K562 (cell line): ENCODE results near the gene KHSRP. TPM values are rescaled to one million over a fixed set of nuclear protein-coding genes. Genes with fewer than 3 reads are reported as not detected.
A peak's percentile ranks its signal among the peaks of the same experiment; 100 is the strongest.

ENCODE experiments used
- ATF3 ChIP-seq, 2 experiments: fragments of 450-650 bp in 1 of 2; sonication (generic) in 1 of 2; formaldehyde crosslinking in 1 of 2; IDR thresholded peaks in 1 of 2; conservative IDR thresholded peaks in 1 of 2; 2 replicates each; pipeline versions ENCODE4 v1.6.1 to v1.8.1; 2016 to 2023; ENCODE audit warnings: mild to moderate bottlenecking in 2 of 2, moderate library complexity in 2 of 2, inconsistent platforms in 1 of 2, missing genetic modification reagents in 1 of 2
- DNMT1 ChIP-seq: fragments of 450-650 bp; IDR thresholded peaks from 2 replicates; pipeline ENCODE4 v1.6.1; 2016; ENCODE audit warnings: antibody characterized with exemption, mild to moderate bottlenecking
- KAT2B ChIP-seq: IDR thresholded peaks from one replicate; pipeline ENCODE4 v1.6.1; 2012; ENCODE audit warnings: low read depth, mild to moderate bottlenecking, control low read depth, inconsistent platforms, low read length, moderate library complexity
- MCM2 ChIP-seq: fragments of 450-650 bp; IDR thresholded peaks from 2 replicates; pipeline ENCODE4 v1.6.1; 2017; ENCODE audit warnings: low read depth, mild to moderate bottlenecking
- MTA1 ChIP-seq: fragments of 450-650 bp; IDR thresholded peaks from 2 replicates; pipeline ENCODE4 v1.6.1; 2017; ENCODE audit warnings: borderline replicate concordance
- NFYB ChIP-seq: IDR thresholded peaks from 2 replicates; pipeline ENCODE4 v1.6.1; 2011; ENCODE audit warnings: mild to moderate bottlenecking, moderate library complexity; ENCODE audit not compliant: insufficient read length; ENCODE audit errors: extremely low read depth
- SAP30 ChIP-seq: fragments of 200-600 bp; sonication (generic); IDR thresholded peaks from 2 replicates; pipeline ENCODE4 v1.6.1; 2012; ENCODE audit warnings: borderline replicate concordance, low read depth, mild to moderate bottlenecking, moderate library complexity, low read length, control low read depth, inconsistent platforms; ENCODE audit not compliant: insufficient read depth, poor library complexity, severe bottlenecking
- SFPQ ChIP-seq: fragments of 200-400 bp; formaldehyde crosslinking; IDR thresholded peaks from 2 replicates; pipeline ENCODE4 v1.6.1; 2017; ENCODE audit warnings: mild to moderate bottlenecking, low read depth, low read length, moderate library complexity
- SMARCE1 ChIP-seq: fragments of 450-650 bp; IDR thresholded peaks from 2 replicates; pipeline ENCODE4 v1.7.1; 2016; ENCODE audit warnings: mild to moderate bottlenecking
- SREBF1 ChIP-seq: fragments of 150-350 bp; IDR thresholded peaks from 2 replicates; pipeline ENCODE4 v1.6.1; 2014; ENCODE audit warnings: antibody characterized with exemption, low read depth, low read length, borderline replicate concordance
- TAF15 ChIP-seq: fragments of 200-400 bp; formaldehyde crosslinking; IDR thresholded peaks from 2 replicates; pipeline ENCODE4 v1.6.1; 2017; ENCODE audit warnings: mild to moderate bottlenecking, low read depth, low read length, moderate library complexity
- TFAP4 ChIP-seq: sonication (generic); formaldehyde crosslinking; IDR thresholded peaks from 2 replicates; pipeline ENCODE4 v1.8.0; 2022; ENCODE audit warnings: missing genetic modification reagents, mild to moderate bottlenecking, moderate library complexity, borderline replicate concordance
- YBX1 ChIP-seq: fragments of 450-650 bp; IDR thresholded peaks from 2 replicates; pipeline ENCODE4 v1.7.1; 2016; ENCODE audit warnings: mild to moderate bottlenecking
- ZBED1 ChIP-seq: IDR thresholded peaks from 2 replicates; pipeline ENCODE4 v1.6.1; 2014
- ZNF165 ChIP-seq: fragments of 250-450 bp; sonication (Bioruptor Pico); IDR thresholded peaks from 2 replicates; pipeline ENCODE4 v1.4.0; 2020; ENCODE audit warnings: borderline replicate concordance
- ZNF695 ChIP-seq: fragments of 450-650 bp; formaldehyde crosslinking; IDR thresholded peaks from 2 replicates; pipeline ENCODE4 v1.4.0; 2020; ENCODE audit warnings: mild to moderate bottlenecking, moderate library complexity
- ZNF699 ChIP-seq: fragments of 250-450 bp; sonication (Bioruptor Pico); IDR thresholded peaks from 2 replicates; pipeline ENCODE4 v1.8.0; 2021; ENCODE audit warnings: mild to moderate bottlenecking, moderate library complexity; ENCODE audit not compliant: insufficient replicate concordance
- polyA plus RNA-seq, 8 experiments: library from polyadenylated mRNA; depleted of rRNA in 4 of 8; stranded (reverse) in 5 of 8; unstranded in 3 of 8; fragments of >200 nt; fragmentation: Nextera tagmentation in 2 of 8; fragmentation: Illumina TruSeq in 1 of 8; extraction: Ambion mirVana in 2 of 8; extraction: Trizol in 1 of 8; gene quantifications; 2 replicates each; pipeline versions ENCODE4 v1.2.1 to v1.2.3, GENCODE V29; 2011 to 2014; ENCODE audit warnings: inconsistent platforms in 1 of 8, missing spikeins in 1 of 8
- total RNA-seq, 7 experiments: library from RNA; depleted of rRNA in 6 of 7; stranded (reverse); fragments of >200 nt in 6 of 7; fragmentation: Illumina TruSeq in 2 of 7; extraction: Trizol in 2 of 7; gene quantifications; 2 replicates each; pipeline versions ENCODE4 v1.2.1 to v1.2.3, GENCODE V29; 2011 to 2021; ENCODE audit warnings: low replicate concordance in 1 of 7
- TF ChIP-seq, protein P1 (sequence below): fragments of 250-450 bp; sonication (Bioruptor Pico); IDR thresholded peaks from 2 replicates; pipeline ENCODE4 v1.4.0; 2020; ENCODE audit warnings: borderline replicate concordance
- TF ChIP-seq, protein P2 (sequence below): fragments of 450-650 bp; IDR thresholded peaks from 2 replicates; pipeline ENCODE4 v1.7.1; 2018; ENCODE audit warnings: mild to moderate bottlenecking, low read depth; ENCODE audit not compliant: partially characterized antibody

Gene KHSRP
- total and polyA plus RNA-seq, 9 of the 15 experiments (the other 6 are each of a cell fraction or from before 2014, with no cell fraction given) = 4.2 to 564 (median 139) TPM

GRCh38 chr19:6424939-6425731, 524 bp upstream of the KHSRP start (continued):
- TF ChIP-seq MCM2 (no peak), TFAP4 (CRISPR knock-in tag) (peak; percentile 94), SFPQ (no peak), ATF3 (IDR thresholded peaks at IDR 0.05) (no peak), ATF3 (CRISPR knock-in tag; conservative IDR thresholded peaks at IDR 0.05) (peak; percentile 95), DNMT1 (no peak), SREBF1 (peak; percentile 22; the same call in 1 of the 2 replicates), MTA1 (no peak), YBX1 (no peak), ZNF165 (CRISPR knock-in tag) (no peak), ZNF695 (CRISPR knock-in tag) (no peak), TAF15 (no peak), ZNF699 (CRISPR knock-in tag) (no peak), ZBED1 (no peak), NFYB (peak; percentile 99), KAT2B (no peak), SMARCE1 (no peak), SAP30 (no peak)
- TF ChIP-seq, protein P1, sequence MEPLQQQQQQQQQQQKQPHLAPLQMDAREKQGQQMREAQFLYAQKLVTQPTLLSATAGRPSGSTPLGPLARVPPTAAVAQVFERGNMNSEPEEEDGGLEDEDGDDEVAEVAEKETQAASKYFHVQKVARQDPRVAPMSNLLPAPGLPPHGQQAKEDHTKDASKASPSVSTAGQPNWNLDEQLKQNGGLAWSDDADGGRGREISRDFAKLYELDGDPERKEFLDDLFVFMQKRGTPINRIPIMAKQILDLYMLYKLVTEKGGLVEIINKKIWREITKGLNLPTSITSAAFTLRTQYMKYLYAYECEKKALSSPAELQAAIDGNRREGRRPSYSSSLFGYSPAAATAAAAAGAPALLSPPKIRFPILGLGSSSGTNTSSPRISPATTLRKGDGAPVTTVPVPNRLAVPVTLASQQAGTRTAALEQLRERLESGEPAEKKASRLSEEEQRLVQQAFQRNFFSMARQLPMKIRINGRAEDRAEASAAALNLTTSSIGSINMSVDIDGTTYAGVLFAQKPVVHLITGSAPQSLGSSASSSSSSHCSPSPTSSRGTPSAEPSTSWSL = no peak
- TF ChIP-seq, protein P2, sequence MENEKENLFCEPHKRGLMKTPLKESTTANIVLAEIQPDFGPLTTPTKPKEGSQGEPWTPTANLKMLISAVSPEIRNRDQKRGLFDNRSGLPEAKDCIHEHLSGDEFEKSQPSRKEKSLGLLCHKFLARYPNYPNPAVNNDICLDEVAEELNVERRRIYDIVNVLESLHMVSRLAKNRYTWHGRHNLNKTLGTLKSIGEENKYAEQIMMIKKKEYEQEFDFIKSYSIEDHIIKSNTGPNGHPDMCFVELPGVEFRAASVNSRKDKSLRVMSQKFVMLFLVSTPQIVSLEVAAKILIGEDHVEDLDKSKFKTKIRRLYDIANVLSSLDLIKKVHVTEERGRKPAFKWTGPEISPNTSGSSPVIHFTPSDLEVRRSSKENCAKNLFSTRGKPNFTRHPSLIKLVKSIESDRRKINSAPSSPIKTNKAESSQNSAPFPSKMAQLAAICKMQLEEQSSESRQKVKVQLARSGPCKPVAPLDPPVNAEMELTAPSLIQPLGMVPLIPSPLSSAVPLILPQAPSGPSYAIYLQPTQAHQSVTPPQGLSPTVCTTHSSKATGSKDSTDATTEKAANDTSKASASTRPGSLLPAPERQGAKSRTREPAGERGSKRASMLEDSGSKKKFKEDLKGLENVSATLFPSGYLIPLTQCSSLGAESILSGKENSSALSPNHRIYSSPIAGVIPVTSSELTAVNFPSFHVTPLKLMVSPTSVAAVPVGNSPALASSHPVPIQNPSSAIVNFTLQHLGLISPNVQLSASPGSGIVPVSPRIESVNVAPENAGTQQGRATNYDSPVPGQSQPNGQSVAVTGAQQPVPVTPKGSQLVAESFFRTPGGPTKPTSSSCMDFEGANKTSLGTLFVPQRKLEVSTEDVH = no peak
